ENCODE data around the gene MYO1G. TPM values are rescaled to one million over a fixed set of nuclear protein-coding genes. Genes with fewer than 3 reads are reported as not detected.
"Not testable (repeated sequence)": the region's sequence is repeated elsewhere in the genome, so short reads cannot be mapped to it uniquely, and the experiment has no call there.

The MYO1G gene
- total and polyA plus RNA-seq, 2 experiments from 2014 or later, result 0.03 TPM; not detected in 1

- H3K79me2 ChIP-seq, result peaks cover 5% of the 10 kb centered on the region
- no peak for TF ChIP-seq EZH2phosphoT487 (IDR thresholded peaks at IDR 0.05; ENCODE audit: low read depth, severe bottlenecking, unreplicated experiment)
- no peak for TF ChIP-seq EZH2 (IDR thresholded peaks at IDR 0.05; ENCODE audit: borderline replicate concordance)
- TF ChIP-seq, protein P1, sequence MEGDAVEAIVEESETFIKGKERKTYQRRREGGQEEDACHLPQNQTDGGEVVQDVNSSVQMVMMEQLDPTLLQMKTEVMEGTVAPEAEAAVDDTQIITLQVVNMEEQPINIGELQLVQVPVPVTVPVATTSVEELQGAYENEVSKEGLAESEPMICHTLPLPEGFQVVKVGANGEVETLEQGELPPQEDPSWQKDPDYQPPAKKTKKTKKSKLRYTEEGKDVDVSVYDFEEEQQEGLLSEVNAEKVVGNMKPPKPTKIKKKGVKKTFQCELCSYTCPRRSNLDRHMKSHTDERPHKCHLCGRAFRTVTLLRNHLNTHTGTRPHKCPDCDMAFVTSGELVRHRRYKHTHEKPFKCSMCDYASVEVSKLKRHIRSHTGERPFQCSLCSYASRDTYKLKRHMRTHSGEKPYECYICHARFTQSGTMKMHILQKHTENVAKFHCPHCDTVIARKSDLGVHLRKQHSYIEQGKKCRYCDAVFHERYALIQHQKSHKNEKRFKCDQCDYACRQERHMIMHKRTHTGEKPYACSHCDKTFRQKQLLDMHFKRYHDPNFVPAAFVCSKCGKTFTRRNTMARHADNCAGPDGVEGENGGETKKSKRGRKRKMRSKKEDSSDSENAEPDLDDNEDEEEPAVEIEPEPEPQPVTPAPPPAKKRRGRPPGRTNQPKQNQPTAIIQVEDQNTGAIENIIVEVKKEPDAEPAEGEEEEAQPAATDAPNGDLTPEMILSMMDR (IDR thresholded peaks at IDR 0.05; ENCODE audit: poor library complexity), result no peak
- no peaks in the 10 kb centered on the region for H4K20me1 ChIP-seq (ENCODE audit: insufficient read depth, poor library complexity, severe bottlenecking)
- no peaks in the 10 kb centered on the region for H3K27me3 ChIP-seq
- no peak overlapping the region for H3K4me2 ChIP-seq
- H2AFZ ChIP-seq, result no peak overlapping the region
- H3K9me3 ChIP-seq (ENCODE audit: low read depth), result no peaks in the 10 kb centered on the region
- WGBS (ENCODE audit: low lambda C conversion rate, missing lambda C conversion rate), result 95% methylated on average over 8 of the region's 8 CpGs
- no peak for DNase-seq (ENCODE audit: low spot score)
- peaks cover 3% of the 10 kb centered on the region for H3K4me1 ChIP-seq (ENCODE audit: insufficient read depth)
- no peak overlapping the region for H3K4me3 ChIP-seq
- H3K36me3 ChIP-seq (replicated peaks; ENCODE audit: insufficient read depth, low read depth), result no peaks in the 10 kb centered on the region
- no peaks in the 10 kb centered on the region for H3K9me2 ChIP-seq (replicated peaks; ENCODE audit: insufficient read depth)
- H3K27ac ChIP-seq, result no peak overlapping the region
Observed at GRCh38 chr7:44995555-44996493, 17.0 kb upstream of the MYO1G start.

- H3K4me2 ChIP-seq, result no peak overlapping the region
- TF ChIP-seq EZH2phosphoT487 (IDR thresholded peaks at IDR 0.05; ENCODE audit: low read depth, severe bottlenecking, unreplicated experiment), result no peak
- no peak for TF ChIP-seq EZH2 (IDR thresholded peaks at IDR 0.05; ENCODE audit: borderline replicate concordance)
- TF ChIP-seq, protein P1 (IDR thresholded peaks at IDR 0.05; ENCODE audit: poor library complexity), result no peak
- H3K9me3 ChIP-seq (ENCODE audit: low read depth), result no peaks in the 10 kb centered on the region
- H3K79me2 ChIP-seq, result no peaks in the 10 kb centered on the region
- no peaks in the 10 kb centered on the region for H3K36me3 ChIP-seq (replicated peaks; ENCODE audit: insufficient read depth, low read depth)
- H2AFZ ChIP-seq, result no peak overlapping the region
- H3K27ac ChIP-seq, result no peak overlapping the region
- peaks cover 3% of the 10 kb centered on the region for H3K4me1 ChIP-seq (ENCODE audit: insufficient read depth)
- WGBS (ENCODE audit: low lambda C conversion rate, missing lambda C conversion rate), result 79% methylated on average over 5 of the region's 5 CpGs
- no peaks in the 10 kb centered on the region for H3K27me3 ChIP-seq
- no peaks in the 10 kb centered on the region for H4K20me1 ChIP-seq (ENCODE audit: insufficient read depth, poor library complexity, severe bottlenecking)
- H3K9me2 ChIP-seq (replicated peaks; ENCODE audit: insufficient read depth), result no peaks in the 10 kb centered on the region
- no peak for DNase-seq (ENCODE audit: low spot score)
- H3K4me3 ChIP-seq, result no peak overlapping the region
Observed at GRCh38 chr7:44994877-44995554, 16.2 kb upstream of the MYO1G start.

DNA sequence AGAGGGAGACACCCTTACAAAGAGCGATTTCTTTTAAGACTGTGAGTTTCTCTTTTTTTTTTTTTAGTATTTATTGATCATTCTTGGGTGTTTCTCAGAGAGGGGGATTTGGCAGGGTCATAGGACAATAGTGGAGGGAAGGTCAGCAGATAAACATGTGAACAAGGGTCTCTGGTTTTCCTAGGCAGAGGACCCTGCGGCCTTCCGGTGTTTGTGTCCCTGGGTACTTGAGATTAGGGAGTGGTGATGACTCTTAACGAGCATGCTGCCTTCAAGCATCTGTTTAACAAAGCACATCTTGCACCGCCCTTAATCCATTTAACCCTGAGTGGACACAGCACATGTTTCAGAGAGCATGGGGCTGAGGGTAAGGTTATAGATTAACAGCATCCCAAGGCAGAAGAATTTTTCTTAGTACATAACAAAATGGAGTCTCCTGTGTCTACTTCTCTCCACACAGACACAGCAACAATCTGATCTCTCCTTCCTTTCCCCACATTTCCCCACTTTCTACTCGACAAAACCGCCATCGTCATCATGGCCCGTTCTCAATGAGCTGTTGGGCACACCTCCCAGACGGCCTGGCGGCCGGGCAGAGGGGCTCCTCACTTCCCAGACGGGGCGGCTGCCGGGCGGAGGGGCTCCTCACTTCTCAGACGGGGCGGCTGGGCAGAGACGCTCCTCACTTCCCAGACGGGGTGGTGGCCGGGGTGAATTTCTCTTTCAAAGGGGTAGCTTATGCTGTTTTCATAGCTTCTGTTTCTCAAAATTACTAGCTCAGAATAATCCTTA lies 13.4 kb upstream of the MYO1G start:
- not testable (repeated sequence) for H3K36me3 ChIP-seq (replicated peaks; ENCODE audit: insufficient read depth, low read depth); H3K4me3 ChIP-seq; H3K4me1 ChIP-seq (ENCODE audit: insufficient read depth); H4K20me1 ChIP-seq (ENCODE audit: insufficient read depth, poor library complexity, severe bottlenecking); H3K9me3 ChIP-seq (ENCODE audit: low read depth); H3K27me3 ChIP-seq; H3K79me2 ChIP-seq; H3K9me2 ChIP-seq (replicated peaks; ENCODE audit: insufficient read depth); DNase-seq (ENCODE audit: low spot score); H3K4me2 ChIP-seq
- 78% methylated on average over 21 of the region's 21 CpGs for WGBS (ENCODE audit: low lambda C conversion rate, missing lambda C conversion rate)
- Histone ChIP-seq H2AFZ (peak overlapping the region; percentile 49), H3K27ac (peak overlapping the region; percentile 76)

All from hepatocyte (in vitro differentiated cells).